Fibroblast of skin of back (primary cell): ENCODE results near the gene PRRX1.

Source experiments
- DNase-seq: peaks from one replicate; pipeline ENCODE4 v3.0.0-alpha.2; 2013

Gene PRRX1

GRCh38 chr1:170664828-170665612 is 1.1 kb downstream of the PRRX1 start:
- peak; percentile 69 for DNase-seq

GRCh38 chr1:170665629-170666028 is 1.7 kb downstream of the PRRX1 start:
- DNase-seq = peak; percentile 61

DNA sequence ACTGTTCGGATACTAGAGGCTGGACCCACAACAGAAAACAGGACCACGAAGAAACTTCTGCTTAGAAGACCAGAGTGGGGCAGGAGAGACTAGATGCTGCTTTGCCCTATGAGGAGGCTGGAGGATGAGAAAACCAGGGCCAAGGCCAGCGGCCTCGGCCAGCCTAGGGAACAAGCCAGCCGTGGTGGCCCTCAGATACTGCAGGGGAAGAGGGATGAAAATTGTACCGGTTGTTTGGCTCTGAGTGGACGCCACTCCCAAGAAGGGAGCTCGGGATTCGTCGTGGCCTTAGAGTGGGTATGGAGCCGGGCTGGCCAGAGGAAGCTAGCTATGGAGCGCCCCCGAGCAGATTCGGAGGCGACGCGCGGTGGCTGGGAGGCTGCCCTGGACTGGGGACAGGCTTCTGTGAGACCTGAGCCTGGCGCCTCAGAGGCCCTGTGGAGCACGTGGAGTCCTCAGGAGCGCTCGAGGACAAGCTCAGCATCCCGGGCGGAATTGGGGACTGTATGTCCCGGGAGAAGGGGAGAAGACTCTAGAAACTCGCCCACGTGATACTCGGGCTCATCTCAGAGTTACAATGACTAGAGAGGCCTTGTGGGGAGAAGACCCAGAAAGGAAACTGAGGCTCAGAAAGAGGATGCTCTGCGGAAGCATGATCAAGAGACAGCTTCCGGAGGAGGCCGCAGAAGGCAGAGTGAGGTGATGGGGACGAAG is 2.8 kb downstream of the PRRX1 start:
- peak; percentile 69 for DNase-seq

DNA sequence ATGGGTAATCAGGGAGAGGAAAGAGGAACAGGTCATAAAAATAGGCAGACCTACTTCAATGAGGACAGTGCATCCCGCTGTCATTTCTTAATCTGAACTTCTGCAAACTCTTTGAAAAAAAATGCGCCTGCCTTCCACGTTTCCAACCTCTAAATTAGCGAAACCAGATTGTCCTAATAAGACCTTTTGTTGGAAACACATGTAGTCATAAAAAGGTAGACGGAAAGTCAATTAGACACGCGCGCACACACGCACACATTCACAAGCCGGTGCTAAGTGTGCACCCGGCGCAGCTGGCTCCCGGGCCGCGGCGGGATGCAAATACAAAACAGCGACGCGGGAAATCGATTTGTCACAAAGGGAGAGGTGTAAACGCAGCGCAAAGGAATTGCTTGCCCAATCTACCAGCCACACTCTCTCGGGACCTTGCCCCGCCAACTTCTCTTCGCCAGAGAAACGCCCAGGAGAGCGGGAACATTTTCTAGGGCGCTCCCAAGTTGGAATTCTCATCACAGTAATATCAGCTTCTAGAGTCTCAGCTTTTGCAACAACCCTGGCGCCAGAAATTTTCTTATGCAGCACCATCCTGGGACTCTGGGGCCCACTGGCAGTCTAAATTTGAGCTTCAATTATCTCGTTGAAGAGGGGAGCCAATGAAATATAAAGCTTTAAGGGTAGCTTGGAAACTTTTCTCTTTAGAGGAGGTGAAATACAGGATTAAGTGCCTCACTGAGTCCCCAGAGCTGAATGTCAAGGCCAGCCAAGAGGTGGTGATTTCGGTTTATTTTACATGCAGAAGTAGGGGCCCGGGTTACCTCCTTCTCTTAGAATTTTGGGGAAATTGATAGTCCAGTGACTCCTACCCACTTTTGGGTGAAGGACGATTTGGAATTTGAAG is 4.5 kb downstream of the PRRX1 start:
- peak; percentile 69 for DNase-seq

DNA sequence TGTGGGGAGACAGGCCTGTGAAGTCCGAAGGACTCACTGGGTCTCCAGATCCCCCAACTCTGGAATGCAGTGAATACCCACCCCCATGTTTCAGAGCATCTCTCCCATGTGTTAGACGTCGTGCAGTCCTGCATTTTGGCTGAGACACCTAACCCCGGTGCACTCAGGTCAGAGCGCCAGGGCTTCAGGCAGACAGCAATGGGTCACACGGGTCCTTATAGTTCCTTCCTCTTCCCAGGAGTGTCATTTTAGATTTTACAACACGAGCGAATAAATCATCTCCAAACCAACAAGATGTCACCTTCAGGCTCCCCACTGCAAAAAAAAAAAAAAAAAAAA is 5.1 kb downstream of the PRRX1 start:
- no peak for DNase-seq

- DNase-seq = no peak
Measured at GRCh38 chr1:170669586-170670530, 5.9 kb downstream of the PRRX1 start.

GRCh38 chr1:170670802-170671628 is 7.1 kb downstream of the PRRX1 start:
- DNase-seq = peak; percentile 83

GRCh38 chr1:170671629-170671963 is 7.7 kb downstream of the PRRX1 start:
- DNase-seq = no peak

GRCh38 chr1:170672316-170672715 is 8.4 kb downstream of the PRRX1 start:
- no peak for DNase-seq

DNA sequence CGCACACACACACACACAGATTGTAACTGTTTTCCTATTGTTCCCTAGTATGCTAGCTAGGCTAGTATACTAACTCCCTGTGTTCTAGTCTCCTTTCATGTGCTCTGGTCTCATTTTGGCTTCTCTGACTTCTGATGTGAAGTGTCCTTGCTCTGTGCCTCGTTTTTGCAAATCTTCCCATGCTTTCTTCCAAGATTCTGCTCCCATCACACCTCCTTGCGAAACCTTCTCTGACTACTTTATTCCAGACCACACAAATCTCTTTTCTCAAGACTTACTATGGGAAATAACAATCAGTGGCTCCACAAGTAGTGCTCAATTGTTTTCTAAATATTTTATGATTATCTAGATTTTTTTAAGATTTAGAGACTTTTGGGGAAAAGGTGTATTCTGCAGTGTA is 10.3 kb downstream of the PRRX1 start:
- peak; percentile 61 for DNase-seq

DNA sequence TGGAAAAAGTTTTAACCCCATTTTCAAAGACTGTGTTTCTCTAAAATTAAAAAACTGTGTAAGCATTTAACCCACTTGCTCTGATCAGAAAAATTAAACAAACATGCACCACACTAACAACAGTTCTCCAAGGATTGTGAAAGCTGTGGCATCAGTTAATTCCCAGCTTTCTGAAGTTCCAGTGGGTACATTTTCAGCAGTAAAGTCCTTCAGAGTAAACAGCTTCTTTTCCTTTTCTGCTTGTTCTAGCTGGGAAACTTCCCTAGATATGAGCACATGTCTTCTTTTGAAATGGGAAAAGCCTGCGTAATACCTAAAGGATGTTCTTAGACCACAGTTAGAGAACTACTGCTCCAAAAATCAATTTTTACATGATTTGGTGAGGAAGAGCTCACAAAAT is 11.1 kb downstream of the PRRX1 start:
- DNase-seq = no peak

DNA sequence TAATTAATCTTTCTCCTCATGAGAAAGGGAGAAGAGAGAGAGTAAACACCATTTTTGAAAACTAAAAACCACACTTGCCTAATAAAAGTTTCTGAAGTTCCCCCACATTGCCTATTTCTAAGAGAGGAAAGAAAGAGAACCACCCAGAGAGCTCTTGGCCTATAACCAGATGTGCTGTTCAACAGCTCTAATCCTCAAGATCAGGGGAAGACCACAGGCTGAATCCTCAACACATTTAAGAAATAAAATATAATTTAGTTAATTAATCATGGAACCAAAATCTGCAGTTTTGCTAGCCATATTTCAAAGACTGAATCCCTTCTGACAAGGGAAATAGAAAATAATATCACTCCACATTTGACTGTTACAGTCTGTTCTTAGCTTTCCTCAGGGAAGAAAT is 11.9 kb downstream of the PRRX1 start:
- peak; percentile 57 for DNase-seq

DNA sequence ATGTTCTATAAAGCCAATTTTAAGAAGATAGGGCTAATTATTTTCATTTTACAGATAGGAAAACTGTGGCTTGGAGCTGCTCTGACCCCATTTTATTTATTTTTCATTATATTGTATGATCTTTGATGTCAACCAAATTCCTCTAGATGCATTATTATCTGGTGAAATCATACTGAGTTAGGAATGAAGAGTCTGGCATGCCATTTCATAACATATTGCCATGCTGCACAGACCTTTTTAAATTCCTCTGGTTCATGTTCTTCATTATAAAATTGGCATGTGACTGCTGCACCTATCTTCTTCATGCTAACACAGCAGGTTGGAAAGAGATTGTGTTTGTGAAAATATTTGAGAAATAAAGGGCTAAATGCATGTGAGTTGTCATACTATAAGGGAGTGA is 12.7 kb downstream of the PRRX1 start:
- DNase-seq = peak; percentile 90

- no peak for DNase-seq
Measured at GRCh38 chr1:170678027-170678600, 14.2 kb downstream of the PRRX1 start.

GRCh38 chr1:170680428-170680827 is 16.5 kb downstream of the PRRX1 start:
- DNase-seq = peak; percentile 73

GRCh38 chr1:170682169-170682568 is 18.2 kb downstream of the PRRX1 start:
- DNase-seq = peak; percentile 82

- no peak for DNase-seq
Measured at GRCh38 chr1:170682809-170683208, 18.9 kb downstream of the PRRX1 start.

DNA sequence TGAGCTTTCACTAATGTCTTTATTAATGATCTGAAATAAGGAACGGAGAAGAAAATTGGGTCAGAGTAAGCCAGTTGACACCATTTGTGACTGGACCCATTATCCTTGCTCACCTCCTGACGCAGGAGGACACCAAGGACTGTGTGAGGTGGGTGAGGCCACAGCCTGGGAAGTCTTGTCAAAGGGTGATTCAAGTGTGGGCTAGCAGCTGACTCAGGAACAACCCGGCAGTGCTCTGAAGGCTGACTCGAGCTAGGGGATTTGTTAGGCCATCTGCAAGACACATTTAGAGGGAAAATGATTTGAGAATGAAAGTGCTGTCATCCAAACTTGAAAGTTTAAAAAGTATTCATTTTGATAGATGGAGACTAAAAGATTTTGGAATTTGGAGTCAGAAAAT is 21.2 kb downstream of the PRRX1 start:
- DNase-seq = peak; percentile 88

- no peak for DNase-seq
Measured at GRCh38 chr1:170686291-170686690, 22.4 kb downstream of the PRRX1 start.

- no peak for DNase-seq
Measured at GRCh38 chr1:170687621-170688020, 23.7 kb downstream of the PRRX1 start.

DNA sequence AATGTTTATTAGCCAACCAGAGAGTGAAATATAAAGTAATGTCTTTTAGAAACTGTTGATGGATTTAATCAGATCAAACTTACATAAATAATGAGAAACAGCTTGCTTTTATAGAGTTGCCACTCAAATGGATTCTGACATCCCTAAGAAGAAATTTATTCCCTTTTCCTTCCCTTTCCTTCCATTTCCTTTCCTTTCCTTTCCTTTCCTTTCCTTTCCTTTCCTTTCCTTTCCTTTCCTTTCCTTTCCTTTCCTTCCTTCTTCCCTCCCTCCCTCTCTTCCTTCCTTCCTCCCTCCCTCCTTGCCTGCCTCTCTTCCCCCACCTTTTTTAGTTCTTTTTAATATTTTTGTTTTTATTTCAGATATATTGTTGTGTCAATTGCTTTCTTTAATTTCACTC is 27.3 kb downstream of the PRRX1 start:
- DNase-seq = no peak
